ENCODE measurements around the gene TRPV2. TPM values are rescaled to one million over a fixed set of nuclear protein-coding genes. Genes with fewer than 3 reads are reported as not detected.

TRPV2 gene
- polyA plus RNA-seq, 4 donors: 2.3 to 3.6 (median 3.4) TPM

- no peak for DNase-seq (ENCODE audit: low read depth in 4 of 4, low spot score in 3 of 4)
Measured at GRCh38 chr17:16473044-16474011, 58.0 kb downstream of the TRPV2 start.

- no peak for DNase-seq (ENCODE audit: low read depth in 4 of 4, low spot score in 3 of 4)
Measured at GRCh38 chr17:16474012-16474725, 58.8 kb downstream of the TRPV2 start.

- DNase-seq (ENCODE audit: low read depth in 4 of 4, low spot score in 3 of 4): no peak
Measured at GRCh38 chr17:16475179-16475704, 59.9 kb downstream of the TRPV2 start.

GRCh38 chr17:16477255-16477654 lies 61.9 kb downstream of the TRPV2 start:
- no peak for DNase-seq (ENCODE audit: low read depth in 4 of 4, low spot score in 3 of 4)

GRCh38 chr17:16477666-16478065 lies 62.3 kb downstream of the TRPV2 start:
- no peak for DNase-seq (ENCODE audit: low read depth in 4 of 4, low spot score in 3 of 4)

GRCh38 chr17:16478649-16479048 lies 63.3 kb downstream of the TRPV2 start:
- no peak for DNase-seq (ENCODE audit: low read depth in 4 of 4, low spot score in 3 of 4)

GRCh38 chr17:16479264-16479663 lies 63.9 kb downstream of the TRPV2 start:
- DNase-seq (ENCODE audit: low read depth in 4 of 4, low spot score in 3 of 4): no peak

- DNase-seq (ENCODE audit: low read depth in 4 of 4, low spot score in 3 of 4): no peak
Measured at GRCh38 chr17:16480995-16481394, 65.6 kb downstream of the TRPV2 start.

- DNase-seq (ENCODE audit: low read depth in 4 of 4, low spot score in 3 of 4): no peak
Measured at GRCh38 chr17:16482253-16482652, 66.9 kb downstream of the TRPV2 start.

- no peak for DNase-seq (ENCODE audit: low read depth in 4 of 4, low spot score in 3 of 4)
Measured at GRCh38 chr17:16483021-16483645, 67.8 kb downstream of the TRPV2 start.

- no peak for DNase-seq (ENCODE audit: low read depth in 4 of 4, low spot score in 3 of 4)
Measured at GRCh38 chr17:16484445-16485175, 69.2 kb downstream of the TRPV2 start.

Other genes with a start within 250 kb of the TRPV2 start
- gene NCOR1, start 200.0 kb upstream of the TRPV2 start, polyA plus RNA-seq (ENCODE audit: insufficient read length in 4 of 4): 100 to 1,000 TPM in 3 of 4 donors, 10 to 100 TPM in 1; 94.2 to 111 (median 108) TPM
- 10 to 100 TPM; 23.6 to 28.9 (median 26.0) TPM for gene PIGL, start 198.4 kb upstream of the TRPV2 start, polyA plus RNA-seq (ENCODE audit: insufficient read length in 4 of 4)
- gene CENPV, start 62.1 kb upstream of the TRPV2 start, polyA plus RNA-seq (ENCODE audit: insufficient read length in 4 of 4): 10 to 100 TPM; 63.2 to 81.7 (median 76.4) TPM
- gene UBB, start 34.5 kb upstream of the TRPV2 start, polyA plus RNA-seq (ENCODE audit: insufficient read length in 4 of 4): 1,000 to 10,000 TPM; 1,918 to 2,243 (median 2,152) TPM
- gene LRRC75A, start 76.6 kb downstream of the TRPV2 start, polyA plus RNA-seq (ENCODE audit: insufficient read length in 4 of 4): 1 to 10 TPM; 3.7 to 5.2 (median 4.5) TPM
- gene ZNF287, start 153.6 kb downstream of the TRPV2 start, polyA plus RNA-seq (ENCODE audit: insufficient read length in 4 of 4): 10 to 100 TPM; 10.2 to 13.2 (median 11.8) TPM
- 10 to 100 TPM; 10.7 to 14.2 (median 13.8) TPM for gene ZNF624, start 238.3 kb downstream of the TRPV2 start, polyA plus RNA-seq (ENCODE audit: insufficient read length in 4 of 4)

All from right renal pelvis (tissue), 4 donors.